Esophagus muscularis mucosa (tissue), 4 donors: ENCODE measurements around the gene ZNF827.

Experiments
- EP300 ChIP-seq: sonication (generic); formaldehyde crosslinking; IDR thresholded peaks from one replicate; pipeline ENCODE4 v1.6.1; 2017; ENCODE audit warnings: antibody characterized with exemption
- POLR2A ChIP-seq: fragments of 450-650 bp; IDR thresholded peaks from one replicate; pipeline ENCODE4 v1.6.1; 2017; ENCODE audit warnings: antibody characterized with exemption, moderate library complexity, mild to moderate bottlenecking, low read depth
- POLR2AphosphoS5 ChIP-seq, 2 donors: sonication (generic); formaldehyde crosslinking; IDR thresholded peaks; one replicate each; pipeline ENCODE4 v1.6.1; 2017; ENCODE audit warnings: antibody characterized with exemption in 2 of 2
- TF ChIP-seq, protein P1 (sequence below), 3 experiments: fragments of 200-600 bp in 2 of 3; fragments of 450-650 bp in 1 of 3; sonication (generic) in 2 of 3; IDR thresholded peaks; one replicate each; pipeline ENCODE4 v1.5.1; 2017 to 2019; ENCODE audit warnings: antibody characterized with exemption in 3 of 3, mild to moderate bottlenecking in 2 of 3, moderate library complexity in 1 of 3

DNA sequence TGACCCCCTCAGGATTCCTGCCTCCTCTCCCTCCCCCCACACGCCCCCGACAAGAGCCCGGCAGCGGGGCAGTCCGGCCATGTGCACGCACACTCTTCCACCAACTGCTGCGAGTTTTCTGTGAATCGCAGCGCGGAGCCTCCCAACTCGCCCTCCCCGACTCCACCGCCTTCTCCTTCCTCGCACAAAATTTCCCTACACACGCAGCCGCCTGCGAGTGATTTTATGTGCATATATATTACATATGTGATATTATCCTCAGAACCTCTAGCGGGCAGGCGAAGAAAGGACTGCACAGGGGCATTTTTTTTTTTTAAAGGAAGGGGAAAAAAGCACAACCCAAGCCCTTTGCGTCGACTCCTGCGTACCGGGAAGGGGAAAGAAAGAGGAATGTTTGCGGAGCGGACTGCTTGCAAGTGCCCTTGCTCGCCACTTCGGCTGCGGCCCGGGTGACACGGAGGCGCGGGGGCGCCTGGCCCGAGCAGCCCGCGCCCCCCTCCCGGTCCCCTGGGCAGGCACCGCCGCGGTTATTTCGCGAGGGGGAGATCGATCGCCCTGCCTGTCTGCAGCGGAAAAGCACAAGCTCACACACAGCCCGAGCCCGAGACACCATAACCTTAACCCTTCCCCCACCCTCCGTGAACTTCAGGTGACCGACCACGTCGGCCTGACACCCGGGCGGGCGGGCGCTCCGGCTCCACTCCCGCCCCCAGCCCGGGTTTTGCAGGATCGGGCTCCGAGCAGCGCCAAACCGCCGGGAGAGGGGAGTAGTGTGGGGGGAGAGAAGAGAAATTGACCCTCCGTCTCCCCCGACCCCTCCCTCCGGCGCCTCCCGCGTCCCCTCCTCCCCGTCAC is 2.3 kb downstream of the ZNF827 start:
- TF ChIP-seq, protein P1, sequence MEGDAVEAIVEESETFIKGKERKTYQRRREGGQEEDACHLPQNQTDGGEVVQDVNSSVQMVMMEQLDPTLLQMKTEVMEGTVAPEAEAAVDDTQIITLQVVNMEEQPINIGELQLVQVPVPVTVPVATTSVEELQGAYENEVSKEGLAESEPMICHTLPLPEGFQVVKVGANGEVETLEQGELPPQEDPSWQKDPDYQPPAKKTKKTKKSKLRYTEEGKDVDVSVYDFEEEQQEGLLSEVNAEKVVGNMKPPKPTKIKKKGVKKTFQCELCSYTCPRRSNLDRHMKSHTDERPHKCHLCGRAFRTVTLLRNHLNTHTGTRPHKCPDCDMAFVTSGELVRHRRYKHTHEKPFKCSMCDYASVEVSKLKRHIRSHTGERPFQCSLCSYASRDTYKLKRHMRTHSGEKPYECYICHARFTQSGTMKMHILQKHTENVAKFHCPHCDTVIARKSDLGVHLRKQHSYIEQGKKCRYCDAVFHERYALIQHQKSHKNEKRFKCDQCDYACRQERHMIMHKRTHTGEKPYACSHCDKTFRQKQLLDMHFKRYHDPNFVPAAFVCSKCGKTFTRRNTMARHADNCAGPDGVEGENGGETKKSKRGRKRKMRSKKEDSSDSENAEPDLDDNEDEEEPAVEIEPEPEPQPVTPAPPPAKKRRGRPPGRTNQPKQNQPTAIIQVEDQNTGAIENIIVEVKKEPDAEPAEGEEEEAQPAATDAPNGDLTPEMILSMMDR (IDR thresholded peaks at IDR 0.05), result peak in 1 of 3 experiments; percentile 30
- TF ChIP-seq POLR2A (no peak), EP300 (no peak), POLR2AphosphoS5 (IDR thresholded peaks at IDR 0.05) (peak; percentile 42 to 56)
